Upper lobe of right lung (tissue), 1 donor: ENCODE results near the gene NHEJ1. TPM values are rescaled to one million over a fixed set of nuclear protein-coding genes. Genes with fewer than 3 reads are reported as not detected.
A peak's percentile ranks its signal among the peaks of the same experiment; 100 is the strongest.

Experiments used
- ATAC-seq: fragments of 200-7000 bp; cut with Tn5 transposase; one replicate; pipeline ENCODE4 v1.9.1; 2020; ENCODE audit warnings: mild to moderate bottlenecking, moderate library complexity
- DNase-seq: peaks from one replicate; pipeline ENCODE4 v3.0.0-alpha.2; 2020
- H3K27ac ChIP-seq: fragments of 200-600 bp; one replicate; pipeline ENCODE4 v1.8.0; 2022
- H3K27me3 ChIP-seq: fragments of 200-600 bp; one replicate; pipeline ENCODE4 v1.8.0; 2022; ENCODE audit warnings: mild to moderate bottlenecking
- H3K36me3 ChIP-seq: fragments of 200-600 bp; one replicate; pipeline ENCODE4 v1.8.0; 2022
- H3K4me1 ChIP-seq: fragments of 200-600 bp; one replicate; pipeline ENCODE4 v1.8.0; 2022
- H3K4me3 ChIP-seq: fragments of 200-600 bp; one replicate; pipeline ENCODE4 v1.8.0; 2022; ENCODE audit warnings: mild to moderate bottlenecking
- H3K9me3 ChIP-seq: fragments of 200-600 bp; one replicate; pipeline ENCODE4 v1.8.0; 2022
- intact Hi-C: fragments of 100-400 bp; cut with DNase I; formaldehyde crosslinking; loops from one replicate; pipeline ENCODE4 v1.11.0; 2022
- total RNA-seq: library from RNA; stranded (reverse); fragmentation: NEBNext Ultra II Directional; extraction: Animal tissue kit (Norgen Biotek cat#: 25700); gene quantifications from one replicate; pipeline ENCODE4 v1.2.1, GENCODE V29; 2021
- TF ChIP-seq, protein P1 (sequence below): fragments of 200-600 bp; IDR thresholded peaks from one replicate; pipeline ENCODE4 v1.8.0; 2022; ENCODE audit warnings: antibody characterized with exemption
- donor health status: DM: no; HTN: yes; CAD: no; lungs with severe emphysema.

Gene NHEJ1
- total RNA-seq, 1 donor from 2014 or later: 14.3 TPM

DNA sequence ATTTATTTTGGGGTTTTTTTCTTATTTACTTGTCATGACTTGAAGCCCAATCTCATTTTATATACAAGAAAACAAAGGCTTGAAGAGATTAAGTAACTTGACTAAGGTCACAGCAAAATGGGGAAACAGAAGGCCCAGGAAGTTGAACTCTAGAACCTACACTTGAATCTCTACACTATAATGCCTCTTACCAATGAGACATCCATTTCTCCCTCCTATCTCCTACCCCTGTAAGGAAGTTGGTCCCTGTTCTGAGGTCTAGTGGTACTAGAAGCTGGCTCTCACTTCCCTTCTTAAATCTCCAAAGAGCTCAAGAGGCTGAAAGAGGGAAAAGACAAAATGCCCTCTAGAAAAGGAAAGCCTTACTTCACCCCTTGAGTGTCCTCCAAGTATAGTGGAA, 74.4 kb downstream of the NHEJ1 start:
- Histone ChIP-seq H3K36me3 (no peaks in the 10 kb centered on the region), H3K4me3 (no peak overlapping the region), H3K4me1 (peaks cover 11% of the 10 kb centered on the region), H3K27me3 (no peaks in the 10 kb centered on the region), H3K9me3 (no peaks in the 10 kb centered on the region), H3K27ac (no peak overlapping the region)
- DNase-seq (no peak), ATAC-seq (peak; percentile 68)
- intact Hi-C loops: no loop called here
- TF ChIP-seq, protein P1, sequence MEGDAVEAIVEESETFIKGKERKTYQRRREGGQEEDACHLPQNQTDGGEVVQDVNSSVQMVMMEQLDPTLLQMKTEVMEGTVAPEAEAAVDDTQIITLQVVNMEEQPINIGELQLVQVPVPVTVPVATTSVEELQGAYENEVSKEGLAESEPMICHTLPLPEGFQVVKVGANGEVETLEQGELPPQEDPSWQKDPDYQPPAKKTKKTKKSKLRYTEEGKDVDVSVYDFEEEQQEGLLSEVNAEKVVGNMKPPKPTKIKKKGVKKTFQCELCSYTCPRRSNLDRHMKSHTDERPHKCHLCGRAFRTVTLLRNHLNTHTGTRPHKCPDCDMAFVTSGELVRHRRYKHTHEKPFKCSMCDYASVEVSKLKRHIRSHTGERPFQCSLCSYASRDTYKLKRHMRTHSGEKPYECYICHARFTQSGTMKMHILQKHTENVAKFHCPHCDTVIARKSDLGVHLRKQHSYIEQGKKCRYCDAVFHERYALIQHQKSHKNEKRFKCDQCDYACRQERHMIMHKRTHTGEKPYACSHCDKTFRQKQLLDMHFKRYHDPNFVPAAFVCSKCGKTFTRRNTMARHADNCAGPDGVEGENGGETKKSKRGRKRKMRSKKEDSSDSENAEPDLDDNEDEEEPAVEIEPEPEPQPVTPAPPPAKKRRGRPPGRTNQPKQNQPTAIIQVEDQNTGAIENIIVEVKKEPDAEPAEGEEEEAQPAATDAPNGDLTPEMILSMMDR: no peak

DNA sequence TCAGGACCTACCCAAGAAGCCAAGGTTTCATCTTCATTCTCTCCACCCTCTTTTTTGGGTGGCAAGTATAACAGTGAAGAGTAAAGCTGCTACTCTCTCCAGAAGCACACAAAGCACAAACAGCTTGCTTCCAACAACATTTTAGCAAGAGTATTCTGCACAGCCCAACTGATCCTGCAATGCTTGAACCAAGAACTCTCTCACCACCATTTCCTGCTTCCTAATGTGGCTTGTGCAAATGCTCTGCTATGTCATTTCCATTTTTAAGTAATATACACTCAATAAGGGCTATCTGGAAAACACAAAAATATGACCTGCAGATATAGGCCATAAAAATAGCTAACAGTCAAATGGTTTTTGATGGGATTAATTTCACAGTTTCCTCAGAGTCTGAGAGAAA, 75.8 kb downstream of the NHEJ1 start:
- intact Hi-C loops: no loop called here
- Histone ChIP-seq H3K4me3 (no peak overlapping the region), H3K4me1 (peaks cover 11% of the 10 kb centered on the region), H3K9me3 (no peaks in the 10 kb centered on the region), H3K27ac (no peak overlapping the region), H3K27me3 (no peaks in the 10 kb centered on the region), H3K36me3 (no peaks in the 10 kb centered on the region)
- DNase-seq (no peak), ATAC-seq (no peak)
- TF ChIP-seq, protein P1: no peak

DNA sequence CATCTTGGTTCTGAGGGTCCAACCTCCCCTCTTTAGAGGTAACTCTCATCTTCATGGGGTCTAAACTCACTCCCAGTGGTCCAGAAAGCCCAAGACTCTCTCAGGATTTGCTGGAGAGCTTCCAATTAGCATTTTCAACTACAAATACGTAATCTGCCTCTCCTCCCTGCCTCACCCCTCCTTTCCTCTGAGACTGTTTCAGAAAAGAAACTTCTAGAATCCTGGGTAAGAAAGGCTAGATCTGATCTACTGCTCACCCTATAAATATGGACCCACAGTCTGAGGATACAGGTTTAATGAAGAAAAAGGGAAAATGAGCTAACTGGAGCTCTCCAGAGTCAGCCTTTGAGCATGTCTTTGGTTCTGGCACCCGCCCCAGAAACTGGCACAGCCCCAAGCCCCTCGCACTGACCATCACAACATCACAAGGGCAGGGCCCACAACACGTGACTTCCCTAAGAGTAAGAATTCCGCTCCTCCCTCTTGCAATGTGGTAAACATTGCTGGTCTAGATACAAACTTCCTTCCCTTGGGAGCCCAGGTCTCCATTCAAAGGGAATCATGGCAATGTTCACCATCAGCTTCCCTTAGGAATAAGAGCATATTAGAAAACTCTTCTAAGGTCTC, 78.2 kb downstream of the NHEJ1 start:
- H3K4me3 ChIP-seq: no peak overlapping the region
- ATAC-seq (peak; percentile 45), DNase-seq (no peak)
- TF ChIP-seq, protein P1: no peak
- no peaks in the 10 kb centered on the region for H3K27me3 ChIP-seq
- peak overlapping the region; percentile 30 for H3K27ac ChIP-seq
- no peaks in the 10 kb centered on the region for H3K9me3 ChIP-seq
- H3K4me1 ChIP-seq: peaks cover 11% of the 10 kb centered on the region
- H3K36me3 ChIP-seq: peaks cover 7% of the 10 kb centered on the region
- intact Hi-C loops: no loop called here

DNA sequence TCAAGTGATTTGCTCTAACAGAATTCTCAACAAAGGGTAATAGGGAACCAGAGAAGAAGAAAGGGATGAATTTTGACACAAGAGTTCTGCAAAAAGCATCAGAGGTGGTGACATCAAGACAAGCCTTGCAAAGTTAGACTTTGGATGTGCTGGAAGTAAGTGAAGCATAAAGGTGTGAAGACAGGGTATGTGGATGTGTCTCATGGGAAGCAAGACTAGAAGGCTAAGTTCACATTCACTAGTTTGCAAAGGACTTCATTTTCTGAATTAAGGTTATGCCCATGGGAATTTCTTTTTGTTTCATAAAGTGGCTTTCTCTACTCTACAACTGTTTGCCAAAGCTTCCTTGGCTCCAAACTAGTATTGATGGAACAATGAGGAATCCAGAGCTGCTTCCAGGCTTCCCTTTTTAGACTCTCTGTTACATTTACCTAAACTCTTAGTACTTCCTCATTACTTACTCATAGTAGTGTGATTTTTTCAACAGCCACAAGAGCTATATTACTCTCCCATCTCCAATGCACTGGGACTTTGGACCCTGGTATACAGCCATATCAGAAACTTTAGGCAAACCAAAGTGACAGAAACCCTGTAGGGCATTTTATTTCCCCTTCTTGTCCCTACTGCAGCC, 78.8 kb downstream of the NHEJ1 start:
- Histone ChIP-seq H3K4me1 (peaks cover 11% of the 10 kb centered on the region), H3K27me3 (no peaks in the 10 kb centered on the region), H3K4me3 (no peak overlapping the region), H3K27ac (peak overlapping the region; percentile 30), H3K36me3 (peaks cover 13% of the 10 kb centered on the region), H3K9me3 (no peaks in the 10 kb centered on the region)
- DNase-seq: no peak
- TF ChIP-seq, protein P1: no peak
- ATAC-seq: peak; percentile 42
- intact Hi-C loops: no loop called here

DNA sequence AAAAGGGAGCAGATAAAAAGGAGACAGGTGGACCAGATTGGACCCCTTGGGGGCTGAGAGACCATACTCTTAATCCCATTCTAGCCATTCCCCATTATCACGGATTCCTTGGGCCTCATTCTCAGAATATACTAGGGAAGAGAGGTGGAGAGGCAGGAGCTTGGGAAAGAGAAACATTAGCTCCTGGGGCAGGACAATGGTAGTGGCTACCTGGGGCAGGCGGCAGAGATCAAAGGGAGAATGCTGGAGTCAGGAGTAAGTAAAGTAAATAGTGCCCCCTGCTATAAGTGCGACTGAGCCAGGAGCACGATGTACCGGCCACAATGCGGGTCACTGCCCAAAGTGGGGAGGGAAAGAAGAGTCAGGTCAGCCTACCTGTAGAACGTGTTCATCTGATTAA, 79.5 kb downstream of the NHEJ1 start:
- Histone ChIP-seq H3K36me3 (peaks cover 19% of the 10 kb centered on the region), H3K27me3 (no peaks in the 10 kb centered on the region), H3K27ac (no peak overlapping the region), H3K4me1 (peaks cover 11% of the 10 kb centered on the region), H3K9me3 (no peaks in the 10 kb centered on the region), H3K4me3 (no peak overlapping the region)
- intact Hi-C loops: no loop called here
- ATAC-seq (no peak), DNase-seq (no peak)
- TF ChIP-seq, protein P1: no peak
